ENCODE measurements around the gene PPP6R2.
"Not testable (repeated sequence)": the region's sequence is repeated elsewhere in the genome, so short reads cannot be mapped to it uniquely, and the experiment has no call there.

Gene PPP6R2

DNA sequence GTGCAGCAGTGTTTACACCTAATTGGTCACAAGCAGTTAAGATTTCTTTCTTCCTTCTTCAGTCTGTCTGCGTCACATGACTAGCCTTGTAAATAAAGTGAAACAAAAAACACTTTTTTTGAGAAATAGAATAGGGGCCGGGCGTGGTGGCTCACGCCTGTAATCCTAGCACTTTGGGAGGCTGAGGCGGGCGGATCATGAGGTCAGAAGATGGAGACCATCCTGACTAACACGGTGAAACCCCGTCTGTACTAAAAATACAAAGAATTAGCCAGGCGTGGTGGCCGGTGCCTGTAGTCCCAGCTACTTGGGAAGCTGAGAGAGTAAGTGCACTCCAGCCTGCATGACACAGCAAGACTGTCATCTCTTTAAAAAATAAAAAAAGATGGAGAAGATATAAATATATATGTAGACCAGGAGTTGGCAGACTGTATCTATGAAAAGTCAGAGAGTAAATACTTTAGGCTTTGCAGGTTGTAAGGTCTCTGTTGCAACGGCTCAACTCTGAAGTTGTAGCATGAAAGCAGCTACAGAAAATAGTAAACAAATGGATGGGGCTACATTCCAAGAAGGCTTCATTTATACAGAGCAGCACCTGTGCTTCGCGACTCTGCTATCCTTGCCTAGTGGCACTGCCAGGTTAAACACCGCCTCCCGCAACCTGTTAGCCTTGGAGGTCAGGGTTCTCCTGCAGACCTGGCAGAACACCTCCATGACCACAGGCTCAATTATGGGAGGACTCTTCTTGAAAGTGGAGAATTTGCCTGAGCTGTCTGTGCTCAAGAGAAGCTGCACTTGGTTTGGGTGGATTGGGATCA, 55.9 kb downstream of the PPP6R2 start:
- DNase-seq (ENCODE audit: low read depth) = no peak

DNA sequence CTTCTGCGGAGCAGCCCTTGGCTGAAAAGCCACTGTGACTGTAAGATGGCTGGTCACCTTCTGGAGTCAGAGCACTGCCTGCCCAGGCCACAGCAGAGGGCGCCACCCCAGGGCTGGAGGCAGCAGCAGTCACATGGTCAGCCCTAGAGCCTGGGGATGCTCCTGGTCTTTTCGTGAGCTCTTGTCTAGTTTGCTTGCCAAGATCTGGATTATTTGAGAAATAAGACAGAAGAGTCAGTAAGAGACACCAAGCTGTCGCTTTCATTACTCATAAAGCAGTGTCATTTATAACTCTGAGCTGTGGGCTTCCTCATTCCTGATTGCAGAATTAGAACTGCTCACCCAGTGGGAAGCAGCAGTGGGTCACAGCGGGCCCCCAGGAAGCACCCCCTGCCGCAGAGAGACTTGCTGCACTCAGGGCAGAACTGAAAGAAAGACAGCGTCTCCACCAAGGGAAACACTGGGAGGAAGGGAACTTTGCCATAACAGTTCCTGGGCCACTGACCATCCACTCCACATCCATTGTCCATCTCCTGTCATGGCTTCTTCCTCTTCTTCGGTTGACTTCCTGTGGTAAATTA, 56.7 kb downstream of the PPP6R2 start:
- no peak for DNase-seq (ENCODE audit: low read depth)

DNA sequence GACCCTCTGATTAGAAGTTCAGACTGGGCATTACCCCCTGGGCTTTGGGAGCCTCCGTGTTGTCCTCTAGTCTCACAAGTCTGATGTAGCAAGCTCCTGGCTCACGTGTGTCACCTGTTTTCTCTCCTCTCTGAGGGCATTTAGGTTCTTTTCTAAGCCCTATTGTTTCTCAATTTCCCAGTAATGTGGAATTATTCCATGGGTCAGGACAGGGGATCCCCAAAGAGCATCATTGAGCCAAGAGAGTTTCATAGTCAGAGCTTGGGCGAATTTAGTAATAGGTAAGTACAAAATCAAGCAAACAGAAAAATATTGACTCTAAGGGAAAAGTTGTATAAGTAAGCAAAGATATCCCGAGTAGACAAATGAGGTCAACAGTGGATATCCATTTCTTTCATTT, 57.3 kb downstream of the PPP6R2 start:
- DNase-seq (ENCODE audit: low read depth) = no peak

DNA sequence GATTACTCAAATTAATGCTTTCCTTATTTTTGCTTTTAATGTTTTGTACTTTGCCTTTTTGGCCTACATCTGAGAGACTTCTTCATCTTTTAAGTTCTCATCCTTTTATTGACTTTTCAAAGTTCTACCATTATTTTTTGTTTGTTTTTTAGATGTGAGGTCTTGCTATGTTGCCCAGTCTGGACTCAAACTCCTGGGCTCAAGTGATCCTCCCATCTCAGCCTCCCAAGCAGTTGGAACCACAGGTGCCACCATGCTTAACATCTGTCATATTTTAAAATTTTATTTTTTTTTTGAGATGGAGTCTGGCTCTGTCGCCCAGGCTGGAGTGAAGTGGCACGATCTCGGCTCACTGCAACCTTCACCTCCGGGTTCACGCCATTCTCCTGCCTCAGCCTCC, 57.8 kb downstream of the PPP6R2 start:
- no peak for DNase-seq (ENCODE audit: low read depth)

DNA sequence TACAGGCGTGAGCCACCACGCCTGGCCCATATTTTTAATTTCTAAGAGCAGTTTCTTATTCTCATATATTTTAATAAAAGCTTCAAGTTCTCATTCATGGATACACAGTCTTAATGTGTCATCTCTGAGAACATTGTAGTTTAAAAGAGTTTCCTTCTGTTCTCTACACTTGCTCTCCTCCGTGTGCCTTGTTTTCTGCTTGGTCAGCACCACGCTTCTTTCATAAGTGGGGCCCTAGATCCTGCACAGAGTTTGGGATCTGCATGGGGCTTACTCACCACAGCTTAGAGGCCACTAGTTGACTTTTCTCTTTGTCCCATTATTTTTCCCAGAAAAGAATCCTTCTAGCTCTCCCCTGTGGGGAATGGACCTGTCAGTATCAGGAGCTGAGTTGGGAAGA, 58.8 kb downstream of the PPP6R2 start:
- no peak for DNase-seq (ENCODE audit: low read depth)

DNA sequence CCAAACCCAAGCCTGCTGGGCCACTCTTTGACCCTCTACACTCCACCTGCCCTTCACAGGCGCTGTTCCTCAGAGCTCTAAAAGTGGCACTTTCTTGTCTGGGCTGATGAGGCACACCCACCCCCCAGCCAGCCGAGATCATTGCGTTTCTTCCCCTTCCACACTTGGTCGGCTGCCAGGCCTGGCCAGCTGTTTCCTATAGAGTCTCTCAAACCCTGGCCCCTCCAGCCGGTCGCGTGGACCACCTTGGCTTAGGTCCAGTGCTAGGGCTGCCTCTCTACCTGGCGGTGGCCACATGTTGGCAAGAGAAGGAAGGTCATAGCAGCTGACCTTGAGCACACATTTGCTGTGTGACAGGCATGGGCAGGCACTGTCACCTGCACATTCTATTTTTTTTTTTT, 60.6 kb downstream of the PPP6R2 start:
- DNase-seq (ENCODE audit: low read depth) = no peak

DNA sequence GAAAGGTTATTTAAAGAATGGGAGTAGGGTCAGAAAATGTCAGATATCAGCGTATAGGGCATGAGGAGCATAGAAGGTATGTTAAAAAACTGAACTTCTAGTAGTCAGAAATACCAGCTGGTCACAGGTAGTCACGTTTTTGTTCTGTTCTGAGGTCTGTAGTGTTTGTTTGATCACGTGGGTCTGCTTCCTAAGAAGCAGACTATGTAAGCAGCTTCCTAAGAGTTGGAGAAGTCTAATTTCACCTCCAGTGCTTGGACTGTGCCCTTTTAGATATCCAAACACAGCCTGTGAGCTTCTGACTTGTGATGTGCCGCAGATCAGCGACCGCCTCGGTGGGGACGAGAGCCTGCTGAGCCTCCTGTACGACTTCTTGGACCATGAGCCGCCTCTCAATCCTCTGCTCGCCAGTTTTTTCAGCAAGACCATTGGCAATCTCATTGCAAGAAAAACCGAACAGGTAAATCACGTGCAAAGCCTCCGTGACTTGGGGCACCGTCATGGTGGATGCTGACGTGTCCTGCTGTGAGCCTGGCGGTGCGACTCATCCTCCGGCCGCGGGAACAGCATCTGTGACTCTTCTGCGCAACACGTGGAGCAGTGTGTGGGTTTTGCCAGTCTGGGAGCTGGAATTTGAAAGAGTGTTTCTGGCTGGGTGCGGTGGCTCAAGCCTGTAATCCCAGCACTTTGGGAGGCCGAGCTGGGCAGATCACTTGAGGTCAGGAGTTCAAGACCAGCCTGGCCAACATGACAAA, 63.5 kb downstream of the PPP6R2 start:
- no peak for DNase-seq (ENCODE audit: low read depth)

DNA sequence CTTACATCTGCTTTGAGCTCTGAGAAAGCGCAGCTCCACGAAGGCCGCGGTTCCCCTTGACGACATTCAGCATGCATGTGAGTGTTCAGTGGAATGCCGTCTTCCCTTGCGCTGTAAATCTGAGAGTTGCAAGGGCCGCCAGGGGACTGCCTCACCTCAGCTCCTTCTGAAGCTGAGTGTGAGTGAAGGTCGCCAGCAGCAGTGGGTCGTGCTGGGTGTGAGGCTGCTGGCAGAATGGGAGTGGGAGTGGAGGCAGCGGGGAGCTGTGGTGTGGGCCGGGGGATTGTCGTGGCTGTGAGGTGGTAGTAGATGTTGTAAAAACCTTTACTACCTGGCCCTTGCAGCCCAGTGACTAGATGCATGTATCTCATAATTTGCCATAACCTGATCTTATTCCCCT, 65.2 kb downstream of the PPP6R2 start:
- DNase-seq (ENCODE audit: low read depth) = no peak

DNA sequence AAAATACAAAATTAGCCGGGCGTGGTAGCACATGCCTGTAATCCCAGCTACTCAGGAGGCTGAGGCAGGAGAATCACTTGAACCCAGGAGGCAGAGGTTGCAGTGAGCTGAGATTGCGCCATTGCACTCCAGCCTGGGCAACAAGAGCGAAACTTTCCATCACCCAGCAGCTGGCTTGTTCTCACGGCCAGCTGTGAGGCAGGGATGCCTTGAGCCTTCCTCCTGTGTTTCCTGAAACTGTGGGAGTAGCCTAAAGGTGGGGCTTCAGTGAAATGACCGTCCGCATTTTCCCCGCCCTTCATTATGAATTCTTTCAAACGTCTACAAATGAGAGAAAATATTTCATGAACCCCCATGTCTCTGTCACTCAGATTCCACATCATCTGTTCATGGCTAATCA, 65.8 kb downstream of the PPP6R2 start:
- not testable (repeated sequence) for DNase-seq (ENCODE audit: low read depth)

DNA sequence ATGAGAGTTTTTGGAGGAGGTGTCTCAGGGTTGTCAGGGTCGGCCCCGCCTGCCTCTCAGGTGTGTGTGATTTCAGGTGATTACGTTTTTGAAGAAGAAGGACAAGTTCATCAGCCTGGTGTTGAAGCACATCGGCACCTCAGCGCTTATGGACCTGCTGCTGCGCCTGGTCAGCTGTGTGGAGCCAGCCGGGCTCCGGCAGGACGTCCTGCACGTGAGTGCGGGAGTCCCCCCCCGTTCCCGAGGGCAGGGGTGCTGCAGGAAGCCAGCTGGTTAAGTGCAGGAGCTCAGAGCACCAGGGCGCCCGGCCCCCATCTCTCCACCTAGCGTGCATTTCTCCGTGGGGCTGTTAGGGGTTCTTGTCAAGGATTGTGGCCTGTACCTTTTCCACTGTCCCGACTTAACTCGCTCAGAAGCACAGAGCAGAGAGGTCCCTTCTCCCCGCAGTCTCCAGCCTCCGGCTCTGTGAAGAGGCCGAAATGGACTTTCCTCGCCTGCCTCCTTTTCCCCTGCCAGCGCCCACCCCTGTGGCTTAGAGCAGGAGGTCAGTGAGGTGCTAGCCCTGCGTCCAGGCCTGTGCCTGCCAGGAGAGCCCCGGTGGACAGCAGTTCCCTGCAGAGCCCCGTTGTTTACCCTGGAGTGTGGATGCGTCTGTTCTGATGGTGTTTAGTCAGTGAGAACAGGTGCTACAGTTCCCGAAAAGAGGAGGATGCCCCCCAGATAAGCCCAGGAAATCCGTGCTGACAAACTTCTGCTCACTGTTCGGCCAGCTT, 71.5 kb downstream of the PPP6R2 start:
- DNase-seq (ENCODE audit: low read depth) = no peak

DNA sequence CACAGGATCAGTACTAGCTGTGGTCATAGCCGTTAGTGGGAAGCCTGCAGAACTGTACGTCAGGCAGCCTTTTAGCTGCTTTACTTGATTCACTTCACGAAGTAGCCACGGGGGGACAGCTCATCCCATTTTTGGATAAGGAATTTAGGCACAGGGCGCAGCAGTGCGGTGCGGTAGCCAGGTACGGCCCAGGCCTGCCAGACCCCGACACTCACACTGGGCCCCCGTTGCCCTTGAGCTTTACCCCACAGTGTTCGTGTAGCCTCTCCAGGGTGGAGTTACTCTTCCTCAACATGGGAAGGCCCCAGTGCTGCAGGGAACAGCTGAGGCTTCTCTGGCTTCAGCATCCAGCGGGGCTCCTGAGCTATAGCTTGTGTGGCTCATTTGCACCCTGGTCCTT, 72.3 kb downstream of the PPP6R2 start:
- DNase-seq (ENCODE audit: low read depth) = no peak

DNA sequence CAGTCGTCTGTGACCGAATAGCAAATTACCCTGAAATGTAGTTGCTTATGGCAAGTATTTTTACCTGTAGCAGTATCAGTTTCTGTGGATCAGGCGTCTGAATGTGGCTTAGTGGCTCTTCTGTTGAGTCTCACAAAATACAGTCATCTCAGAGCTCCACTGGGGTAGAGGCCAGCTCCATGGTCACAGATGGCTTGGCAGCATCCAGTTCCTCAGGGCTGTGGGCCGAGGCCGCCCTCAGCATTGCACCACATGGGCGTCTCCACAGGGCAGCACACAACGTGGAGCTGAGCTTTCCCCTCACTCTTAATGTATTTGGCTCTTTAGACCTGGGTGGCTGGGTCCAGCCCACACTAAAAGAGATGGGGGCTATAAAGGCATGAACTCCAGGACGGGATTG, 73.9 kb downstream of the PPP6R2 start:
- no peak for DNase-seq (ENCODE audit: low read depth)

DNA sequence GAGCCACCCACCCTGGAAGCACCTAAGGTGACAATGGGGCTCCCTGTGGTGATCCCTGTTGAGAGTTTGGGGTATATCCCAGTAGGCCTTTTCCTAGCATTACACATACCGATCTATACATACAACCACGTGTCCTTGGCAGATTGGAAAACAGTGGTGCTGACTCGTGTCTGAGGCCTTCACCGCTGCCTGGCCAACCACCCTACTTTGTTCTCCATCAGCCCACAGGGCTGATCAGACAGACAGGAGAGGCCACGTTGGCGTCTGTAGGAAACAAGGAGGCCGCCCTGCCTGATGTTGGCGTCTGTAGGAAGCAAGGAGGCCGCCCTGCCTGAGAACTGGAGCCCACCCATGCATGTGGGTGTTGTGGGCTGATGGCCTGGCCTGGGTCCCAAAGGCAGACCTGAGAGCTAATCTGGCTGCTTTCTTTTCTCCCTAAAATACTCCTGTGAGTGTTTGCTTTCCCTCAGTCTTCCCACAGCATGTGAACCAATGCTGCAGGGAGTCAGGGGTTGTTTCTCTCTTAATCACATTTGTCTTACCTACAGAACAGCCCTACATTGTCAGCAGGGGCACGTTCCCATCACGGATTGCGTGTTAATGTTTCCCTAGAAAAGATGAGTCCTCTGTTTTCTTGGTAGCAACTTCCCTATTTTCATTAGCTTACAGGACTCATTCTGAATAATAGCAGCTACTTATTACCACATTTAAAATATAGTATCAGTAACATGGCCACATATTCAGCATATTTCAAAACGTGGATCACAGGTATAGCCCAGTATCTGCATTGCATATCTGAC, 74.5 kb downstream of the PPP6R2 start:
- no peak for DNase-seq (ENCODE audit: low read depth)

DNA sequence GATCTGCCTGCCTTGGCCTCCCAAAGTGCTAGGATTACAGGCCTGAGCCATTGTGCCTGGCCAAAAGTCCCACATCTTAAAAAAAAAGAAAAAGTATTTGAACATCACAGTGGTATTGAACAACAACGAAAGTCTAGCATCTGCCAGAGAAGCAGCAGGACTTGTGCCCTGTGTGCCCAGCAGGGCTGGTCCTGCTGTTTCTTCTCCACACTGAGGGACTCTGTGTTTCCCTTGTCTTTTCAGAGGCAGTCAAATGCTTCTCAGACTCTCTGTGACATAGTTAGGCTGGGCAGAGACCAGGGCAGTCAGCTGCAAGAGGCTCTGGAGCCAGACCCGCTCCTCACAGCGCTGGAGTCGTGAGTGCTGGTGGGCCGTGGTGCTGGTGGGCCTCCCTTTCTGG, 75.5 kb downstream of the PPP6R2 start:
- no peak for DNase-seq (ENCODE audit: low read depth)

DNA sequence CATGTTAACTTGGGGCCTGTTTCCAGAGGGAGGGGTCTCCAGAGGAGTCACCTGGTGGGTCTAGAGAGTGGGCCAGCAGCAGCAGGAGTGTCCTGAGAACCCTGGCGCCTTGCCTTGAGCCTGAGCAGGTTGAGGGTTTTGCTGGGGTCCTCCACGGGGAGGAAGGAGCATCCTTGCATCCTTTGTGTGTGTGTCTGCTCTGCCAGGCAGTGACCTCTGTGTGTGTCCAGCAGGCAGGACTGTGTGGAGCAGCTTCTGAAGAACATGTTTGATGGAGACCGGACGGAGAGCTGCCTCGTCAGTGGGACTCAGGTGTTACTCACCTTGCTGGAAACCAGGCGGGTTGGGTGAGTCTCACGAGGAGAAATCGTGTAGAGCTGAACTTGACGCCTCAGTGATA, 76.0 kb downstream of the PPP6R2 start:
- no peak for DNase-seq (ENCODE audit: low read depth)

DNA sequence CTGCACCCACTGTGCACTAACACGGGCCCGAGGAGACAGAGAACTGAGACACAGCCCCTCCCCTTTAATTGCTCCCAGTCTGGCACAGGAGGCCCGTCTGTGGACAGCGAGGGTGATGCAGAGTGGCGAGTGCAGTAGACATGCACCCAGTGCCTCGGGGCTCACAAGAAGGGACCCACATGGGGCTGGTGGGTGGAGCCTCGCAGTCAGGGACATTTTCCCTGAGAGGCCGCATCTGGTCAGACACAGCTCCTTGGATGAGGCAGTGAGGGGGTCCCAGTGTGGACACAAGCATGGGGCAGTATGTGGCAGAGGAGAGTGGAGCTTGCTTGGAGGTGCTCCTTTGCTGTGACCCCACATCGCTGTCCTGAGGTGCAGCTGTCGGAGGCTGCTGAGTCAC, 76.9 kb downstream of the PPP6R2 start:
- no peak for DNase-seq (ENCODE audit: low read depth)

DNA sequence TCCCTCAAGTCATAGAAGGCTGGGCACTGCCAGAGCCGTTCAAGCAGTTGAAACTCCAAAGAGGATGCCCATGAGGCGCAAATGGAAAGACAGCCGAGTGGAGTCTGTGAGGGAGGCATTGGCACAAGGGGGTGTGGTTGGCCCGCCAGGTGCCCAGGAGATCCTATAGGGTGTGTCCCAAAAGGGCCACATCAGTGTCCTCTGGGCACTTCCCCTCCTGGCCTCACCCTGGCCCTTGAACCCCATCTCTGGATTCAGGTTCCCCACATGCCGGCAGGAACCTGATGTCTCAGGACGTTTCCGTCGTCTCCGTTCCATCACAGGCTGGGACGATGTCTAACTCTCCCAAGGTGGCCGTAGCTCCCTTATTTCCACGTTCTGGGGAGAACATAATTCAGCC, 77.5 kb downstream of the PPP6R2 start:
- no peak for DNase-seq (ENCODE audit: low read depth)

DNA sequence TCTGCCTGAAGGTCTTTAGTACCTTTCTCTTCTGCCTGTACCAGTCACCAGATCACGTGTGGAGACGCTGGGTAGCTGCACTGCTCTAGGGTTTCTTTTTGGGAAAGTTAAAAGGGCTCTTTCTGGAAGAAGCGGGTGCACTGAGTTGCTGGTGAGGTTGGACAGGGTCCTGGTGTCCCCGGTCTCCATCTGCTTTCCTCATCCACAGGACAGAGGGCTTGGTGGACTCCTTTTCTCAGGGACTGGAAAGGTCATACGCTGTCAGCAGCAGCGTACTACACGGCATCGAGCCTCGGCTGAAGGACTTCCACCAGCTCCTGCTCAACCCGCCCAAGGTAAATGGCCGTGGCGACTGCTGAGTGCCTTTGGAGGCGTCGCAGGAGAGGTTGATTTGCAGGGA, 78.9 kb downstream of the PPP6R2 start:
- DNase-seq (ENCODE audit: low read depth) = no peak

DNA sequence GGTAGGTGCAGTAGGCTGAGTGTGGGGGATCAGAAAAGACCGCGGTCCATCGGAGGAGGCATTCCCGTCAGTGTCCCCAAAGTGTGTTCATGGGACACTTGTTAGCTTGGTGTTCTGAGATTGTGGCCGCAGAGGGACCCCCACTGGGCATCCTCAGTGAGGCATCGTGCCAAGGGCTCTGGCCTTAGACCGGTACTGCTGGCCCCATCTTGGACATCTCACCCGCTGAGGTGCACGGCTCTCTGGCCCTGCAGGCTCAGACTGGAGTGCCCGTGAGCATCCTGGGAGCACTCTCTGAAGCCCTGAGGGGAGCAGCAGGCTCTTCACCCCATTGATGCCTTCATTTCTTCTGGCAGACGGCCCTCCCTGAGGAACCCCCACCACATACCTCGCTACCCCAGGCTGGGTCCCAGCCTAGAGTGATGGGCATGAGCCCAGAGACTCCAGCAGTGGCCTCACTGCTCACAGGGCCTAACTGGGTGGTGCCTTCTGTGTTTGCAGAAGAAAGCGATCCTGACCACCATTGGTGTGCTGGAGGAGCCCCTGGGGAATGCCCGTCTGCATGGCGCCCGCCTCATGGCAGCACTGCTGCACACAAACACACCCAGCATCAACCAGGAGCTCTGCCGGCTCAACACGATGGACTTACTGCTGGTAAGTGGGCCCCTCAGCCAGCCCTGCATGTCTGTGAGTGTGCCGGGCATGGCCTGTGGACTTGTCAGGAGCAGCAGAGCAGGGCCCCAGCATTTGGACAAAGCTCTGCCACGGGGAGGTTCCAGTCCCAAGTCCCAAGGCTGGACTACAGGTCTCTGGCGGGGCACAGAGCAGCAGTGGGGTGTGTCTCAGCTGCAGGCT, 80.1 kb downstream of the PPP6R2 start:
- no peak for DNase-seq (ENCODE audit: low read depth)

DNA sequence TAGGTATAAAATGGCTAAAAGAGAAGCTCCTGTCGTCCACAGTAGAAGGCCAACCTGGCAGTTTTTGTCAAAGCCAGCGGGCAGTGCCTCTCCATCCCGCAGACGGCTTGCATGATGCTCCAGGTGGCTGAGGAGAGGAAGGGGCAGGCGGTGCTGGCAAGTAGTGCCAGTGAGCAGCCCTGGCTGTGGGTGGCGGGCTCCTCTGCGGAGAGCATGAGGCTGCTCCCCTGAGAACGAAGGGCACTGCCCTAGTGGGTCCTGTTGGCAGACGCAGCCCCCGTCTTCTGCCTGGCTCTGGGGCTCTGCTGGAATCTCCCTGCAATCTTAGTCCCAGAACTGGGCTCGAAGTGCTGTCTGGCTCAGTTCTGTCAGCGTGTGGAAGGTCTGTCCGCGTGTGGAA, 80.8 kb downstream of the PPP6R2 start:
- no peak for DNase-seq (ENCODE audit: low read depth)
